SK-N-SH treated with all-trans-retinoic acid at 6 μM for 48 hours (cell line): Measurements from ENCODE around the gene RAD51B.

ENCODE experiments used
- ARNTL ChIP-seq: fragments of 450-650 bp; formaldehyde crosslinking; IDR thresholded peaks from 2 replicates; pipeline ENCODE4 v1.5.0; 2020; ENCODE audit warnings: low read depth, mild to moderate bottlenecking, moderate library complexity, borderline replicate concordance
- BACH2 ChIP-seq: fragments of 250-450 bp; sonication (Bioruptor Pico); IDR thresholded peaks from 2 replicates; pipeline ENCODE4 v1.9.0; 2021; ENCODE audit warnings: mild to moderate bottlenecking, borderline replicate concordance
- CSDC2 ChIP-seq: fragments of 250-450 bp; sonication (Bioruptor Pico); IDR thresholded peaks from 2 replicates; pipeline ENCODE4 v1.5.0; 2020; ENCODE audit warnings: mild to moderate bottlenecking, moderate library complexity
- CSRNP3 ChIP-seq: fragments of 250-450 bp; sonication (Bioruptor Pico); IDR thresholded peaks from 2 replicates; pipeline ENCODE4 v1.5.1; 2021; ENCODE audit warnings: mild to moderate bottlenecking, moderate library complexity
- ESRRG ChIP-seq: fragments of 250-450 bp; sonication (Bioruptor Pico); IDR thresholded peaks from 2 replicates; pipeline ENCODE4 v1.6.1; 2021; ENCODE audit warnings: mild to moderate bottlenecking
- OSR1 ChIP-seq: fragments of 250-450 bp; sonication (Bioruptor Pico); IDR thresholded peaks from 2 replicates; pipeline ENCODE4 v1.8.0; 2022; ENCODE audit warnings: moderate library complexity, mild to moderate bottlenecking, inconsistent platforms
- PATZ1 ChIP-seq: fragments of 250-450 bp; sonication (Bioruptor Pico); IDR thresholded peaks from 2 replicates; pipeline ENCODE4 v1.8.0; 2020; ENCODE audit warnings: mild to moderate bottlenecking, moderate library complexity, borderline replicate concordance
- PPARA ChIP-seq: fragments of 250-450 bp; sonication (Bioruptor Pico); IDR thresholded peaks from 2 replicates; pipeline ENCODE4 v1.5.0; 2020; ENCODE audit warnings: mild to moderate bottlenecking, borderline replicate concordance
- RARB ChIP-seq: fragments of 250-450 bp; sonication (Bioruptor Pico); IDR thresholded peaks from 2 replicates; pipeline ENCODE4 v1.8.0; 2021; ENCODE audit warnings: mild to moderate bottlenecking, moderate library complexity
- TCF4 ChIP-seq: fragments of 250-450 bp; sonication (Bioruptor Pico); IDR thresholded peaks from 2 replicates; pipeline ENCODE4 v1.8.0; 2021; ENCODE audit warnings: mild to moderate bottlenecking, moderate library complexity, borderline replicate concordance
- TOX ChIP-seq: fragments of 250-450 bp; sonication (Bioruptor Pico); IDR thresholded peaks from 2 replicates; pipeline ENCODE4 v1.8.0; 2021; ENCODE audit warnings: mild to moderate bottlenecking, moderate library complexity, borderline replicate concordance
- TSHZ2 ChIP-seq: fragments of 250-450 bp; sonication (Bioruptor Pico); IDR thresholded peaks from 2 replicates; pipeline ENCODE4 v1.5.0; 2020; ENCODE audit warnings: mild to moderate bottlenecking, moderate library complexity
- ZC3H10 ChIP-seq: fragments of 250-450 bp; sonication (Bioruptor Pico); IDR thresholded peaks from 2 replicates; pipeline ENCODE4 v1.5.1; 2021; ENCODE audit warnings: mild to moderate bottlenecking, moderate library complexity

- TF ChIP-seq CSRNP3 (no peak), ARNTL (no peak), TOX (CRISPR knock-in tag) (no peak), CSDC2 (no peak), PATZ1 (CRISPR knock-in tag) (no peak), ZC3H10 (CRISPR knock-in tag) (no peak), PPARA (no peak), RARB (CRISPR knock-in tag) (no peak), ESRRG (CRISPR knock-in tag) (no peak), TSHZ2 (CRISPR knock-in tag) (no peak), BACH2 (CRISPR knock-in tag) (no peak), TCF4 (no peak), OSR1 (CRISPR knock-in tag) (no peak)
These were observed 122.6 kb downstream of the RAD51B start for GRCh38 chr14:67942080-67942710.
